NCI-H2171 treated with DMSO at 0.1 percent for 48 hours (cell line): ENCODE results near the gene ZNF432.

Source experiments
- DNase-seq: peaks from one replicate; lab custom pipeline; 2025; lab: John Stamatoyannopoulos, UW

ZNF432 gene

GRCh38 chr19:52007806-52008557 is 40.7 kb downstream of the ZNF432 start, which contains the start of gene ZNF615:
TSS of gene ZNF615 (minus strand) at chr19:52008211. CDS start at chr19:52003711, 4,500 bp downstream.
- peak; percentile 82 for DNase-seq

- no peak for DNase-seq
Observed at GRCh38 chr19:52007451-52007805, 41.2 kb downstream of the ZNF432 start.

- no peak for DNase-seq
Observed at GRCh38 chr19:51994048-51994644, 54.5 kb downstream of the ZNF432 start.

- no peak for DNase-seq
Observed at GRCh38 chr19:51993422-51993821, 55.2 kb downstream of the ZNF432 start.

GRCh38 chr19:51986309-51987291 is 62.0 kb downstream of the ZNF432 start, which contains the start of gene ZNF350:
TSS of gene ZNF350 (minus strand) at chr19:51986840. CDS start at chr19:51974360, 12,480 bp downstream.
- peak; percentile 92 for DNase-seq

GRCh38 chr19:51983361-51983760 is 65.3 kb downstream of the ZNF432 start:
- no peak for DNase-seq
